Fibroblast of lung (primary cell): Measurements from ENCODE around the gene LINGO3. TPM values are rescaled to one million over a fixed set of nuclear protein-coding genes. Genes with fewer than 3 reads are reported as not detected.
A peak's percentile ranks its signal among the peaks of the same experiment; 100 is the strongest.

Experiments
- DNase-seq, 2 donors: peaks; one replicate each; pipeline versions ENCODE4 v3.0.0 to v3.0.0-alpha.2; 2010; ENCODE audit warnings: low read depth in 2 of 2
- H2AFZ ChIP-seq: 2 replicates; pipeline ENCODE4 v1.5.1; 2012; ENCODE audit warnings: low read length, control low read depth, inconsistent platforms
- H3K27ac ChIP-seq: 2 replicates; pipeline ENCODE4 v1.5.1; 2011; ENCODE audit warnings: low read length, control low read depth; ENCODE audit not compliant: insufficient read depth
- H3K27me3 ChIP-seq: 2 replicates; pipeline ENCODE4 v1.5.1; 2011; ENCODE audit warnings: mild to moderate bottlenecking, low read length; ENCODE audit not compliant: control insufficient read depth, insufficient read depth
- H3K36me3 ChIP-seq: 2 replicates; pipeline ENCODE4 v1.5.1; 2011; ENCODE audit warnings: low read length; ENCODE audit not compliant: control insufficient read depth, insufficient read depth
- H3K4me1 ChIP-seq: 2 replicates; pipeline ENCODE4 v1.5.1; 2011; ENCODE audit warnings: low read length; ENCODE audit not compliant: control insufficient read depth, insufficient read depth; ENCODE audit errors: extremely low read depth
- H3K4me2 ChIP-seq: 2 replicates; pipeline ENCODE4 v1.5.1; 2011; ENCODE audit warnings: low read length, control low read depth; ENCODE audit not compliant: insufficient read depth; ENCODE audit errors: extremely low read depth
- H3K4me3 ChIP-seq, 4 experiments: fragments of 200-600 bp in 1 of 4; sonication (generic) in 1 of 4; replicated peaks in 1 of 4; 2 replicates each; pipeline ENCODE4 v1.5.1; 2011 to 2016; ENCODE audit warnings: low read length in 4 of 4, low read depth in 3 of 4, mild to moderate bottlenecking in 3 of 4, control low read depth in 2 of 4, inconsistent platforms in 1 of 4, mixed read lengths in 1 of 4; ENCODE audit not compliant: insufficient read depth in 1 of 4; ENCODE audit errors: control extremely low read depth in 1 of 4
- H3K79me2 ChIP-seq: 2 replicates; pipeline ENCODE4 v1.5.1; 2012; ENCODE audit warnings: mild to moderate bottlenecking, low read length, inconsistent platforms; ENCODE audit not compliant: control insufficient read depth, insufficient read depth
- H3K9ac ChIP-seq: 2 replicates; pipeline ENCODE4 v1.5.1; 2011; ENCODE audit warnings: mild to moderate bottlenecking, low read length, control low read depth; ENCODE audit not compliant: insufficient read depth
- H3K9me3 ChIP-seq: 2 replicates; pipeline ENCODE4 v1.5.1; 2012; ENCODE audit warnings: low read depth, low read length; ENCODE audit not compliant: control insufficient read depth, insufficient read depth
- H4K20me1 ChIP-seq: 2 replicates; pipeline ENCODE4 v1.5.1; 2011; ENCODE audit warnings: low read length; ENCODE audit not compliant: control insufficient read depth, insufficient read depth; ENCODE audit errors: extremely low read depth
- CTCF ChIP-seq, 2 donors: IDR thresholded peaks in 1 of 2; conservative IDR thresholded peaks in 1 of 2; 1 replicate in 1 of 2; 2 replicates in 1 of 2; pipeline ENCODE4 v1.5.1; 2011 to 2012; ENCODE audit warnings: low read length in 2 of 2, control low read depth in 1 of 2, inconsistent platforms in 1 of 2, low read depth in 1 of 2, mild to moderate bottlenecking in 1 of 2
- EZH2 ChIP-seq: IDR thresholded peaks from 2 replicates; pipeline ENCODE4 v1.5.1; 2012; ENCODE audit warnings: low read length, control low read depth, mild to moderate bottlenecking; ENCODE audit errors: missing control alignments
- polyA plus RNA-seq, 2 donors: library from polyadenylated mRNA; depleted of rRNA in 1 of 2; stranded (reverse) in 1 of 2; unstranded in 1 of 2; fragments of >200 nt; gene quantifications; 2 replicates each; pipeline ENCODE4 v1.2.1, GENCODE V29; 2011 to 2012; ENCODE audit warnings: missing spikeins in 1 of 2
- total RNA-seq: library from RNA; depleted of rRNA; stranded (reverse); fragments of >200 nt; gene quantifications from 2 replicates; pipeline ENCODE4 v1.2.1, GENCODE V29; 2014

Gene LINGO3
- total and polyA plus RNA-seq, 2 donors (not counting 1 experiment from before 2014, with no cell fraction given), result not detected

- H4K20me1 ChIP-seq, result no peaks in the 10 kb centered on the region
- no peaks in the 10 kb centered on the region for H3K9me3 ChIP-seq
- H3K27ac ChIP-seq, result no peak overlapping the region
- H3K79me2 ChIP-seq, result no peaks in the 10 kb centered on the region
- H3K36me3 ChIP-seq, result no peaks in the 10 kb centered on the region
- TF ChIP-seq EZH2 (no peak), CTCF (conservative IDR thresholded peaks at IDR 0.05 in 1 of 2, IDR thresholded peaks at IDR 0.05 in 1 of 2; ENCODE audit: low read depth in 1 of 2, low read length in 2 of 2) (no peak)
- peaks cover 4% of the 10 kb centered on the region for H3K4me1 ChIP-seq
- peak overlapping the region in 2 of 4 experiments; percentile 7 to 25 for H3K4me3 ChIP-seq
- peak overlapping the region; percentile 51 for H3K4me2 ChIP-seq
- no peak for DNase-seq
- H3K9ac ChIP-seq, result no peak overlapping the region
- H3K27me3 ChIP-seq, result peaks cover 36% of the 10 kb centered on the region
- no peak overlapping the region for H2AFZ ChIP-seq
These were observed 18.1 kb downstream of the LINGO3 start for GRCh38 chr19:2289714-2290435.

- TF ChIP-seq EZH2 (peak; percentile 64), CTCF (conservative IDR thresholded peaks at IDR 0.05 in 1 of 2, IDR thresholded peaks at IDR 0.05 in 1 of 2; ENCODE audit: low read depth in 1 of 2, low read length in 2 of 2) (no peak)
These were observed 18.9 kb downstream of the LINGO3 start for GRCh38 chr19:2288818-2289713.

GRCh38 chr19:2288338-2288817 is 19.6 kb downstream of the LINGO3 start:
- TF ChIP-seq CTCF (conservative IDR thresholded peaks at IDR 0.05 in 1 of 2, IDR thresholded peaks at IDR 0.05 in 1 of 2; ENCODE audit: low read depth in 1 of 2, low read length in 2 of 2) (no peak), EZH2 (no peak)
- H4K20me1 ChIP-seq, result no peaks in the 10 kb centered on the region
- peaks cover 36% of the 10 kb centered on the region for H3K27me3 ChIP-seq

More at GRCh38 chr19:2288818-2289713, 18.9 kb downstream of the LINGO3 start:
- Histone ChIP-seq H3K4me2 (no peak overlapping the region), H4K20me1 (no peaks in the 10 kb centered on the region), H2AFZ (no peak overlapping the region), H3K27me3 (peaks cover 36% of the 10 kb centered on the region), H3K9ac (no peak overlapping the region), H3K79me2 (no peaks in the 10 kb centered on the region), H3K36me3 (no peaks in the 10 kb centered on the region), H3K9me3 (no peaks in the 10 kb centered on the region), H3K4me3 (no peak overlapping the region), H3K4me1 (peaks cover 2% of the 10 kb centered on the region), H3K27ac (no peak overlapping the region)
- DNase-seq, result no peak

More at GRCh38 chr19:2288338-2288817, 19.6 kb downstream of the LINGO3 start:
- no peaks in the 10 kb centered on the region for H3K4me1 ChIP-seq
- no peak overlapping the region for H3K4me2 ChIP-seq
- no peaks in the 10 kb centered on the region for H3K36me3 ChIP-seq
- DNase-seq, result no peak
- H3K9ac ChIP-seq, result no peak overlapping the region
- no peak overlapping the region for H3K4me3 ChIP-seq
- no peak overlapping the region for H3K27ac ChIP-seq
- no peaks in the 10 kb centered on the region for H3K9me3 ChIP-seq
- no peak overlapping the region for H2AFZ ChIP-seq
- no peaks in the 10 kb centered on the region for H3K79me2 ChIP-seq
